ENCODE measurements around the gene GALNT12.
A peak's percentile ranks its signal among the peaks of the same experiment; 100 is the strongest.

The GALNT12 gene

GRCh38 chr9:98810102-98810842 lies 2.8 kb downstream of the GALNT12 start:
- CTCF ChIA-PET, result interaction anchor here (4.5 to 12.5 kb wide), 3 partner anchors 15 to 38 kb away, joined by 15 to 116 read pairs (median 30); partner anchors contain the start of gene ANKS6
- POLR2A ChIA-PET, result no interaction called here
- DNase-seq (ENCODE audit: low read depth, low spot score), result no peak
- H3K4me3 ChIP-seq (ENCODE audit: low read depth, low read length), result no peak overlapping the region
- TF ChIP-seq CTCF (IDR thresholded peaks at IDR 0.05; ENCODE audit: insufficient read depth, low read length, missing control alignments), result no peak

GRCh38 chr9:98811051-98811650 lies 3.7 kb downstream of the GALNT12 start:
- POLR2A ChIA-PET, result no interaction called here
- CTCF ChIA-PET, result interaction anchor here (12.5 kb wide), 1 partner anchor 16 kb away, joined by 116 read pairs; the partner anchor contains the start of gene ANKS6
- DNase-seq (ENCODE audit: low read depth, low spot score), result peak; percentile 49
- no peak for TF ChIP-seq CTCF (IDR thresholded peaks at IDR 0.05; ENCODE audit: insufficient read depth, low read length, missing control alignments)
- H3K4me3 ChIP-seq (ENCODE audit: low read depth, low read length), result no peak overlapping the region

- CTCF ChIA-PET, result interaction anchor here (0.9 kb wide), 1 partner anchor 9 kb away, joined by 3 read pairs; no protein-coding TSS in a partner anchor
- DNase-seq (ENCODE audit: low read depth, low spot score), result no peak
- no peak overlapping the region for H3K4me3 ChIP-seq (ENCODE audit: low read depth, low read length)
- TF ChIP-seq CTCF (IDR thresholded peaks at IDR 0.05; ENCODE audit: insufficient read depth, low read length, missing control alignments), result no peak
- POLR2A ChIA-PET, result no interaction called here
Observed at GRCh38 chr9:98815391-98815951, 8.0 kb downstream of the GALNT12 start.

GRCh38 chr9:98818764-98819163 lies 11.3 kb downstream of the GALNT12 start:
- CTCF ChIA-PET, result interaction anchor here (1.3 kb wide), 1 partner anchor 11 kb away, joined by 3 read pairs; the partner anchor contains the start of gene GALNT12
- no peak for TF ChIP-seq CTCF (IDR thresholded peaks at IDR 0.05; ENCODE audit: insufficient read depth, low read length, missing control alignments)
- POLR2A ChIA-PET, result no interaction called here
- H3K4me3 ChIP-seq (ENCODE audit: low read depth, low read length), result no peak overlapping the region
- DNase-seq (ENCODE audit: low read depth, low spot score), result no peak

GRCh38 chr9:98819231-98819630 lies 11.8 kb downstream of the GALNT12 start:
- no peak for DNase-seq (ENCODE audit: low read depth, low spot score)
- ChIA-PET POLR2A (no interaction called here), CTCF (no interaction called here)
- no peak for TF ChIP-seq CTCF (IDR thresholded peaks at IDR 0.05; ENCODE audit: insufficient read depth, low read length, missing control alignments)
- no peak overlapping the region for H3K4me3 ChIP-seq (ENCODE audit: low read depth, low read length)

- no peak for TF ChIP-seq CTCF (IDR thresholded peaks at IDR 0.05; ENCODE audit: insufficient read depth, low read length, missing control alignments)
- no peak overlapping the region for H3K4me3 ChIP-seq (ENCODE audit: low read depth, low read length)
- ChIA-PET CTCF (no interaction called here), POLR2A (no interaction called here)
- DNase-seq (ENCODE audit: low read depth, low spot score), result no peak
Observed at GRCh38 chr9:98821831-98822230, 14.4 kb downstream of the GALNT12 start.

Data from AG04449 (cell line).